H1 (cell line): ENCODE results near the gene GPD1. TPM values are rescaled to one million over a fixed set of nuclear protein-coding genes. Genes with fewer than 3 reads are reported as not detected.

Experiments
- ATF3 ChIP-seq: IDR thresholded peaks from 2 replicates; pipeline ENCODE4 v1.6.1; 2011; ENCODE audit warnings: low read depth, mild to moderate bottlenecking, low read length; ENCODE audit not compliant: insufficient read depth
- BCL11A ChIP-seq, 2 experiments: IDR thresholded peaks; one replicate each; pipeline ENCODE4 v1.6.1; 2011; ENCODE audit warnings: low read depth in 2 of 2, low read length in 2 of 2, mild to moderate bottlenecking in 2 of 2
- CBX5 ChIP-seq: fragments of 300-800, 300-1000 bp; sonication (generic); IDR thresholded peaks from 2 replicates; pipeline ENCODE4 v1.7.1; 2016; ENCODE audit warnings: antibody characterized with exemption, low read length, low read depth
- CBX8 ChIP-seq: fragments of 300-800, 300-1000 bp; sonication (generic); IDR thresholded peaks from 2 replicates; pipeline ENCODE4 v1.7.1; 2016; ENCODE audit warnings: low read depth, low read length, borderline replicate concordance
- CHD2 ChIP-seq: IDR thresholded peaks from 2 replicates; pipeline ENCODE4 v1.6.1; 2012; ENCODE audit warnings: low read length, improper control_type of control experiment
- CREB1 ChIP-seq: IDR thresholded peaks from 2 replicates; pipeline ENCODE4 v1.6.1; 2012; ENCODE audit warnings: inconsistent platforms
- CTBP2 ChIP-seq: IDR thresholded peaks from 2 replicates; pipeline ENCODE4 v1.7.0; 2011; ENCODE audit warnings: borderline replicate concordance, mild to moderate bottlenecking, moderate library complexity, mixed read lengths, low read length; ENCODE audit not compliant: insufficient read depth, insufficient read length
- EGR1 ChIP-seq: IDR thresholded peaks from 2 replicates; pipeline ENCODE4 v1.6.1; 2011; ENCODE audit warnings: low read depth, low read length, borderline replicate concordance
- EP300 ChIP-seq, 2 experiments: IDR thresholded peaks; 1 replicate in 1 of 2; 2 replicates in 1 of 2; pipeline ENCODE4 v1.6.1; 2011 to 2012; ENCODE audit warnings: low read depth in 2 of 2, low read length in 2 of 2, mild to moderate bottlenecking in 2 of 2, borderline replicate concordance in 1 of 2, inconsistent platforms in 1 of 2, moderate library complexity in 1 of 2
- GABPA ChIP-seq: IDR thresholded peaks from 2 replicates; pipeline ENCODE4 v1.6.1; 2011; ENCODE audit warnings: mild to moderate bottlenecking, low read length, moderate library complexity, borderline replicate concordance; ENCODE audit not compliant: insufficient read depth
- HDAC2 ChIP-seq, 2 experiments: fragments of 300-600 bp in 1 of 2; sonication (generic) in 1 of 2; IDR thresholded peaks; 2 replicates each; pipeline ENCODE4 v1.6.1; 2011 to 2012; ENCODE audit warnings: low read depth in 2 of 2, low read length in 2 of 2, mild to moderate bottlenecking in 2 of 2, moderate library complexity in 2 of 2, borderline replicate concordance in 1 of 2, inconsistent platforms in 1 of 2
- HDAC6 ChIP-seq: IDR thresholded peaks from one replicate; pipeline ENCODE4 v1.7.1; 2012; ENCODE audit warnings: low read depth, mild to moderate bottlenecking, inconsistent platforms, low read length, moderate library complexity
- JUN ChIP-seq: IDR thresholded peaks from 2 replicates; pipeline ENCODE4 v1.6.1; 2011; ENCODE audit warnings: low read depth, mild to moderate bottlenecking, improper control_type of control experiment, low read length
- KDM4A ChIP-seq: IDR thresholded peaks from one replicate; pipeline ENCODE4 v1.7.1; 2012; ENCODE audit warnings: low read depth, mild to moderate bottlenecking, moderate library complexity, low read length, inconsistent platforms; ENCODE audit not compliant: severe bottlenecking
- NRF1 ChIP-seq: IDR thresholded peaks from 2 replicates; pipeline ENCODE4 v1.6.1; 2011; ENCODE audit warnings: mild to moderate bottlenecking, low read depth, low read length, improper control_type of control experiment
- POLR2AphosphoS5 ChIP-seq: IDR thresholded peaks from 2 replicates; pipeline ENCODE4 v1.6.1; 2011; ENCODE audit warnings: low read depth, low read length
- SAP30 ChIP-seq: fragments of 300-600 bp; sonication (generic); IDR thresholded peaks from 2 replicates; pipeline ENCODE4 v1.7.1; 2012; ENCODE audit warnings: low read length, moderate library complexity, mild to moderate bottlenecking, inconsistent platforms; ENCODE audit not compliant: insufficient read depth, insufficient replicate concordance
- SP1 ChIP-seq: IDR thresholded peaks from 2 replicates; pipeline ENCODE4 v1.6.1; 2011; ENCODE audit warnings: low read depth, low read length
- SRF ChIP-seq: IDR thresholded peaks from 2 replicates; pipeline ENCODE4 v1.6.1; 2011; ENCODE audit warnings: mild to moderate bottlenecking, low read depth, low read length, moderate library complexity
- SUZ12 ChIP-seq: fragments of 200-600 bp; sonication (generic); IDR thresholded peaks from 2 replicates; pipeline ENCODE4 v1.6.1; 2012; ENCODE audit warnings: mild to moderate bottlenecking, inconsistent platforms, low read length, moderate library complexity, mixed read lengths
- TCF12 ChIP-seq: IDR thresholded peaks from 2 replicates; pipeline ENCODE4 v1.6.1; 2011; ENCODE audit warnings: low read depth, mild to moderate bottlenecking, low read length
- USF2 ChIP-seq: IDR thresholded peaks from 2 replicates; pipeline ENCODE4 v1.6.1; 2011; ENCODE audit warnings: low read length, improper control_type of control experiment
- polyA plus RNA-seq, 7 experiments: library from polyadenylated mRNA; depleted of rRNA in 3 of 7; stranded (reverse) in 5 of 7; unstranded in 2 of 7; fragments of >200 nt in 5 of 7; fragments of 200-250 nt in 2 of 7; gene quantifications; 1 replicate in 5 of 7; 2 replicates in 1 of 7; 4 replicates in 1 of 7; pipeline versions ENCODE4 v1.2.1 to v1.2.3, GENCODE V29; 2011 to 2013; ENCODE audit warnings: missing spikeins in 2 of 7, mixed read lengths in 2 of 7
- total RNA-seq: library from RNA; stranded (reverse); fragmentation: NEBNext Ultra II Directional; extraction: Animal tissue kit (Norgen Biotek cat#: 25700); gene quantifications from 2 replicates; pipeline ENCODE4 v1.2.1, GENCODE V29; 2021

GPD1 gene
- total and polyA plus RNA-seq, 2 of the 8 experiments (the other 6 are each of a cell fraction or from before 2014, with no cell fraction given) = 0.45 to 0.74 TPM

- TF ChIP-seq ATF3 (no peak), EGR1 (peak; percentile 89), KDM4A (peak; percentile 25), BCL11A (IDR thresholded peaks at IDR 0.05; ENCODE audit: low read depth in 2 of 2, low read length in 2 of 2) (no peak), GABPA (no peak), NRF1 (no peak), HDAC6 (no peak), CREB1 (no peak; the same call in 1 of the 2 replicates), CBX8 (no peak), TCF12 (no peak), CTBP2 (no peak), EP300 (IDR thresholded peaks at IDR 0.05; ENCODE audit: borderline replicate concordance in 1 of 2, low read depth in 2 of 2, low read length in 2 of 2) (no peak), JUN (no peak), HDAC2 (IDR thresholded peaks at IDR 0.05; ENCODE audit: borderline replicate concordance in 1 of 2, low read depth in 2 of 2, low read length in 2 of 2) (no peak), POLR2AphosphoS5 (no peak; the same call in none of the 2 replicates), CHD2 (no peak), CBX5 (no peak), SRF (0 out of 2 replicates have a peak, but pooled peaks have one; percentile 4), SP1 (peak; percentile 37; the same call in 1 of the 2 replicates), USF2 (no peak), SUZ12 (no peak), SAP30 (no peak)
These were observed 18.8 kb upstream of the GPD1 start, which contains the start of gene SMARCD1 (continued) for GRCh38 chr12:50084775-50085614.
